ENCODE results near the gene ALK. TPM values are rescaled to one million over a fixed set of nuclear protein-coding genes. Genes with fewer than 3 reads are reported as not detected.

The ALK gene
- total RNA-seq, 1 donor from 2014 or later, result 9.6 TPM

- Mint-ChIP-seq H3K27me3 (ENCODE audit: unreplicated experiment) (peaks cover 6% of the 10 kb centered on the region), H3K4me1 (ENCODE audit: low read depth, unreplicated experiment) (peaks cover 11% of the 10 kb centered on the region), H3K27ac (ENCODE audit: unreplicated experiment) (no peak overlapping the region), H3K9me3 (ENCODE audit: unreplicated experiment) (peaks cover 3% of the 10 kb centered on the region), H3K36me3 (ENCODE audit: unreplicated experiment) (no peaks in the 10 kb centered on the region), H3K4me3 (ENCODE audit: unreplicated experiment) (no peak overlapping the region)
- TF ChIP-seq CTCF (IDR thresholded peaks at IDR 0.05; ENCODE audit: partially characterized antibody, unreplicated experiment), result no peak
- DNase-seq, result no peak
These were observed 630.9 kb downstream of the ALK start for GRCh38 chr2:29290293-29291047.

- H3K36me3 Mint-ChIP-seq (ENCODE audit: unreplicated experiment), result peaks cover 10% of the 10 kb centered on the region
- DNase-seq, result no peak
- no peak overlapping the region for H3K4me3 Mint-ChIP-seq (ENCODE audit: unreplicated experiment)
- no peak for TF ChIP-seq CTCF (IDR thresholded peaks at IDR 0.05; ENCODE audit: partially characterized antibody, unreplicated experiment)
- peaks cover 8% of the 10 kb centered on the region for H3K9me3 Mint-ChIP-seq (ENCODE audit: unreplicated experiment)
- no peak overlapping the region for H3K27ac Mint-ChIP-seq (ENCODE audit: unreplicated experiment)
- H3K4me1 Mint-ChIP-seq (ENCODE audit: low read depth, unreplicated experiment), result peaks cover 8% of the 10 kb centered on the region
- H3K27me3 Mint-ChIP-seq (ENCODE audit: unreplicated experiment), result peaks cover 3% of the 10 kb centered on the region
These were observed 636.7 kb downstream of the ALK start for GRCh38 chr2:29284671-29285070.

- no peak for DNase-seq
- Mint-ChIP-seq H3K9me3 (ENCODE audit: unreplicated experiment) (peaks cover 7% of the 10 kb centered on the region), H3K27me3 (ENCODE audit: unreplicated experiment) (peaks cover 10% of the 10 kb centered on the region), H3K4me1 (ENCODE audit: low read depth, unreplicated experiment) (peaks cover 6% of the 10 kb centered on the region), H3K4me3 (ENCODE audit: unreplicated experiment) (no peak overlapping the region), H3K27ac (ENCODE audit: unreplicated experiment) (no peak overlapping the region), H3K36me3 (ENCODE audit: unreplicated experiment) (peaks cover 10% of the 10 kb centered on the region)
- no peak for TF ChIP-seq CTCF (IDR thresholded peaks at IDR 0.05; ENCODE audit: partially characterized antibody, unreplicated experiment)
These were observed 639.5 kb downstream of the ALK start for GRCh38 chr2:29281916-29282247.

GRCh38 chr2:29281086-29281915 lies 640.1 kb downstream of the ALK start:
- no peak overlapping the region for H3K27ac Mint-ChIP-seq (ENCODE audit: unreplicated experiment)

More at GRCh38 chr2:29281086-29281915, 640.1 kb downstream of the ALK start:
- Mint-ChIP-seq H3K36me3 (ENCODE audit: unreplicated experiment) (peaks cover 10% of the 10 kb centered on the region), H3K4me3 (ENCODE audit: unreplicated experiment) (no peak overlapping the region), H3K27me3 (ENCODE audit: unreplicated experiment) (peaks cover 13% of the 10 kb centered on the region), H3K4me1 (ENCODE audit: low read depth, unreplicated experiment) (peaks cover 6% of the 10 kb centered on the region), H3K9me3 (ENCODE audit: unreplicated experiment) (peaks cover 7% of the 10 kb centered on the region)
- DNase-seq, result no peak
- no peak for TF ChIP-seq CTCF (IDR thresholded peaks at IDR 0.05; ENCODE audit: partially characterized antibody, unreplicated experiment)

Data from glutamatergic neuron (in vitro differentiated cells).